ENCODE data around the gene SIRT7.

DNA sequence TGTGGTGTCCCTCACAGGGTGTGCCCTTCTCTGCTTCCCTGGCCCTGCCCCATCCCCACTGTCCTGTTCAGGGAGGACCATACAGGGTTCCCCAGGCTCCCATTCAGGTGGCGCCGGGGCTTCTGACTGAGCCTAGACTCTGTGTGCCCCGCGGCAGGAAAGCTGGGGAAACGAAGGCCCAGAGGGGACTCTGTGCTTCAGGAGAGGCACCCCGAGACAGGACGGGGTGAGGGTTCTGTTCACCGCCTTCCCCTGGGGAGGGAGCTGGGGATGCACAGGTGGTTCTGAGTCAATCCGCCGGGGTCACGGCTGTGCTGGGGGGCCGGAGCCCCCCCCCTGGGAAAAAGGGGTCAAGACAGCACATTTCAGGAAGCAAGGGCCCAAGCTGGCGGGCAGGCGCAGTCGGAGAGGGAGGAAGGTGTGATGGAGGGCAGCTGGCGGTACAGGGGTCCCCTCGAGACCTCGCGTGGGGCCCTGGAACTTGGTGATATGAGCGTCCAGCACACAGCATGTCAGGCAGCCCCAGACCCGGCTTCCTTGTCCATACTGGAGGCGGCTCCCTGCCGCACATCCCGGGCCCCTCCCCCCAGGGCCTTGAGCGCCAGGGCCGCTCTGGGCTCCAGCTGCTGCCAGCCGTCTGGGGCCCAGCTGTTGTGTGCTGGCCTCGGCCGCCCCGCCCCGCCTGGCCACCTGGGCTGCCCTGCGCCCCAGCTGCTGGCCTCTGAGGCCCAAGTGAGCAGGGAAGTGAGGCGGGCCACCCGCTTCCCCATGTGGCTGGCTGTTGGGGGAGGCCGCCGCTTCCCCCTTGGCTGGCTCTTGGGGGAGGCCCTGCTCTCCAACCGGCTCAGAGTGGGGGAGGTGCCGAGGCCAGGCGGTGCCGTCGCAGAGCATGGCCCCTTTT is 48.6 kb upstream of the SIRT7 start:
- TF ChIP-seq POLR2A (IDR thresholded peaks at IDR 0.05): no peak
- TF ChIP-seq, protein P1, sequence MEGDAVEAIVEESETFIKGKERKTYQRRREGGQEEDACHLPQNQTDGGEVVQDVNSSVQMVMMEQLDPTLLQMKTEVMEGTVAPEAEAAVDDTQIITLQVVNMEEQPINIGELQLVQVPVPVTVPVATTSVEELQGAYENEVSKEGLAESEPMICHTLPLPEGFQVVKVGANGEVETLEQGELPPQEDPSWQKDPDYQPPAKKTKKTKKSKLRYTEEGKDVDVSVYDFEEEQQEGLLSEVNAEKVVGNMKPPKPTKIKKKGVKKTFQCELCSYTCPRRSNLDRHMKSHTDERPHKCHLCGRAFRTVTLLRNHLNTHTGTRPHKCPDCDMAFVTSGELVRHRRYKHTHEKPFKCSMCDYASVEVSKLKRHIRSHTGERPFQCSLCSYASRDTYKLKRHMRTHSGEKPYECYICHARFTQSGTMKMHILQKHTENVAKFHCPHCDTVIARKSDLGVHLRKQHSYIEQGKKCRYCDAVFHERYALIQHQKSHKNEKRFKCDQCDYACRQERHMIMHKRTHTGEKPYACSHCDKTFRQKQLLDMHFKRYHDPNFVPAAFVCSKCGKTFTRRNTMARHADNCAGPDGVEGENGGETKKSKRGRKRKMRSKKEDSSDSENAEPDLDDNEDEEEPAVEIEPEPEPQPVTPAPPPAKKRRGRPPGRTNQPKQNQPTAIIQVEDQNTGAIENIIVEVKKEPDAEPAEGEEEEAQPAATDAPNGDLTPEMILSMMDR (IDR thresholded peaks at IDR 0.05): no peak
